Activated CD8-positive, alpha-beta T cell treated with anti-CD3 and anti-CD28 coated beads, Interleukin-2, amount 10 ng/mL, durations not matched to agents 7 days and 5 days (primary cell): ENCODE measurements around the gene LRRC10B. TPM values are rescaled to one million over a fixed set of nuclear protein-coding genes. Genes with fewer than 3 reads are reported as not detected.

Source experiments
- ATAC-seq: fragments of 150-1000 bp; cut with Tn5 transposase; one replicate; pipeline ENCODE4 v1.10.0; 2021; ENCODE audit warnings: moderate library complexity
- CTCF ChIA-PET: fragments of 350-600 bp; sonication (Branson Sonifier 250); formaldehyde crosslinking; loops from one replicate; lab custom pipeline; 2021; ENCODE audit warnings: antibody characterized with exemption; lab: Charles Lee
- POLR2A ChIA-PET: fragments of 350-600 bp; sonication (Branson Sonifier 250); formaldehyde crosslinking; loops from one replicate; lab custom pipeline; 2021; ENCODE audit warnings: antibody characterized with exemption; lab: Charles Lee
- DNase-seq: peaks from one replicate; pipeline ENCODE4 v3.0.0-alpha.2; 2020
- H3K27ac Mint-ChIP-seq: one replicate; pipeline ENCODE4 v1.8.0; 2021; ENCODE audit warnings: mild to moderate bottlenecking, mixed read lengths
- H3K27me3 Mint-ChIP-seq: one replicate; pipeline ENCODE4 v1.8.0; 2021; ENCODE audit warnings: low read depth, mixed read lengths
- H3K36me3 Mint-ChIP-seq: one replicate; pipeline ENCODE4 v1.8.0; 2021; ENCODE audit warnings: low read depth, mixed read lengths
- H3K4me1 Mint-ChIP-seq: one replicate; pipeline ENCODE4 v1.8.0; 2021; ENCODE audit warnings: low read depth, mixed read lengths
- H3K4me3 Mint-ChIP-seq: one replicate; pipeline ENCODE4 v1.8.0; 2021; ENCODE audit warnings: mild to moderate bottlenecking, mixed read lengths
- H3K9me3 Mint-ChIP-seq: one replicate; pipeline ENCODE4 v1.8.0; 2022; ENCODE audit warnings: mixed read lengths; ENCODE audit not compliant: insufficient read depth
- total RNA-seq, 2 experiments: library from RNA; stranded (reverse); gene quantifications; one replicate each; pipeline ENCODE4 v1.2.3, GENCODE V29; 2021

LRRC10B gene
- total RNA-seq, 2 experiments from 2014 or later = not detected

- H3K9me3 Mint-ChIP-seq = no peaks in the 10 kb centered on the region
- ChIA-PET CTCF (interaction anchor here (0.7 to 1.5 kb wide), 2 partner anchors 66 to 77 kb away, joined by 3 to 5 read pairs; no protein-coding TSS in a partner anchor), POLR2A (no interaction called here)
These were observed 3.9 kb downstream of the LRRC10B start for GRCh38 chr11:61512435-61512834.

GRCh38 chr11:61513143-61513765 is 4.7 kb downstream of the LRRC10B start:
- ChIA-PET CTCF (interaction anchor here (1.2 to 2.5 kb wide), 2 partner anchors 31 to 67 kb away, joined by 5 to 12 read pairs; no protein-coding TSS in a partner anchor), POLR2A (interaction anchor here (0.6 kb wide), 1 partner anchor 188 kb away, joined by 4 read pairs; no protein-coding TSS in a partner anchor)
- no peak for DNase-seq
- Mint-ChIP-seq H3K4me1 (peaks cover 7% of the 10 kb centered on the region), H3K27me3 (peaks cover 13% of the 10 kb centered on the region), H3K36me3 (no peaks in the 10 kb centered on the region), H3K9me3 (no peaks in the 10 kb centered on the region), H3K27ac (no peak overlapping the region), H3K4me3 (no peak overlapping the region)
- ATAC-seq = no peak

More at GRCh38 chr11:61512435-61512834, 3.9 kb downstream of the LRRC10B start:
- peaks cover 21% of the 10 kb centered on the region for H3K27me3 Mint-ChIP-seq
- DNase-seq (no peak), ATAC-seq (no peak)
- no peak overlapping the region for H3K4me3 Mint-ChIP-seq
- peaks cover 13% of the 10 kb centered on the region for H3K4me1 Mint-ChIP-seq
- H3K36me3 Mint-ChIP-seq = no peaks in the 10 kb centered on the region
- no peak overlapping the region for H3K27ac Mint-ChIP-seq

GRCh38 chr11:61514050-61514917 is 5.7 kb downstream of the LRRC10B start:
- Mint-ChIP-seq H3K9me3 (no peaks in the 10 kb centered on the region), H3K36me3 (no peaks in the 10 kb centered on the region), H3K4me1 (peaks cover 6% of the 10 kb centered on the region), H3K27me3 (peaks cover 12% of the 10 kb centered on the region), H3K27ac (no peak overlapping the region), H3K4me3 (no peak overlapping the region)
- CTCF ChIA-PET = interaction anchor here (0.7 to 2.5 kb wide), 7 partner anchors 12 to 219 kb away, joined by 3 to 12 read pairs (median 4); no protein-coding TSS in a partner anchor
- ATAC-seq (no peak), DNase-seq (no peak)
- POLR2A ChIA-PET = interaction anchor here (0.6 kb wide), 1 partner anchor 189 kb away, joined by 4 read pairs; no protein-coding TSS in a partner anchor

GRCh38 chr11:61515686-61516085 is 7.1 kb downstream of the LRRC10B start:
- Mint-ChIP-seq H3K27ac (no peak overlapping the region), H3K4me3 (no peak overlapping the region), H3K27me3 (peaks cover 8% of the 10 kb centered on the region), H3K9me3 (no peaks in the 10 kb centered on the region), H3K36me3 (no peaks in the 10 kb centered on the region), H3K4me1 (peaks cover 4% of the 10 kb centered on the region)
- ATAC-seq = no peak
- DNase-seq = no peak
- POLR2A ChIA-PET = no interaction called here
- CTCF ChIA-PET = interaction anchor here (1.2 to 4.2 kb wide), 10 partner anchors 8 to 180 kb away, joined by 3 to 115 read pairs (median 16); partner anchors contain the start of gene LRRC10B

- POLR2A ChIA-PET = no interaction called here
- CTCF ChIA-PET = interaction anchor here (0.6 to 4.2 kb wide), 34 partner anchors 9 to 1238 kb away, joined by 3 to 115 read pairs (median 6); partner anchors contain the start of genes LRRC10B and ZBTB3
These were observed 7.6 kb downstream of the LRRC10B start for GRCh38 chr11:61516191-61516590.

GRCh38 chr11:61516675-61517572 is 8.4 kb downstream of the LRRC10B start:
- Mint-ChIP-seq H3K36me3 (no peaks in the 10 kb centered on the region), H3K27ac (no peak overlapping the region), H3K27me3 (no peaks in the 10 kb centered on the region), H3K4me1 (peaks cover 4% of the 10 kb centered on the region), H3K9me3 (no peaks in the 10 kb centered on the region), H3K4me3 (no peak overlapping the region)
- ATAC-seq = peak; percentile 66
- DNase-seq = peak; percentile 65
- ChIA-PET CTCF (interaction anchor here (0.6 to 4.2 kb wide), 38 partner anchors 10 to 1237 kb away, joined by 3 to 115 read pairs (median 5); partner anchors contain the start of genes LRRC10B and ZBTB3), POLR2A (interaction anchor here (1.2 kb wide), 1 partner anchor 40 kb away, joined by 4 read pairs; no protein-coding TSS in a partner anchor)

More at GRCh38 chr11:61516191-61516590, 7.6 kb downstream of the LRRC10B start:
- Mint-ChIP-seq H3K4me3 (no peak overlapping the region), H3K4me1 (peaks cover 4% of the 10 kb centered on the region), H3K27me3 (peaks cover 4% of the 10 kb centered on the region), H3K36me3 (no peaks in the 10 kb centered on the region), H3K27ac (no peak overlapping the region), H3K9me3 (no peaks in the 10 kb centered on the region)
- DNase-seq = no peak
- no peak for ATAC-seq

- no peak for ATAC-seq
- no peaks in the 10 kb centered on the region for H3K36me3 Mint-ChIP-seq
- CTCF ChIA-PET = interaction anchor here (1.7 to 4.2 kb wide), 13 partner anchors 11 to 182 kb away, joined by 3 to 115 read pairs (median 17); partner anchors contain the start of gene LRRC10B
- no peak overlapping the region for H3K27ac Mint-ChIP-seq
- H3K4me3 Mint-ChIP-seq = no peak overlapping the region
- no peaks in the 10 kb centered on the region for H3K27me3 Mint-ChIP-seq
- DNase-seq = no peak
- POLR2A ChIA-PET = interaction anchor here (1.2 kb wide), 1 partner anchor 41 kb away, joined by 4 read pairs; no protein-coding TSS in a partner anchor
- H3K4me1 Mint-ChIP-seq = peaks cover 4% of the 10 kb centered on the region
- H3K9me3 Mint-ChIP-seq = no peaks in the 10 kb centered on the region
These were observed 9.7 kb downstream of the LRRC10B start for GRCh38 chr11:61518032-61518795.

- Mint-ChIP-seq H3K4me1 (no peaks in the 10 kb centered on the region), H3K4me3 (no peak overlapping the region)
- DNase-seq = no peak
These were observed 14.3 kb downstream of the LRRC10B start for GRCh38 chr11:61522881-61523280.

GRCh38 chr11:61524446-61524845 is 15.9 kb downstream of the LRRC10B start:
- ATAC-seq (no peak), DNase-seq (no peak)
- peaks cover 6% of the 10 kb centered on the region for H3K27me3 Mint-ChIP-seq
- POLR2A ChIA-PET = no interaction called here
- H3K9me3 Mint-ChIP-seq = no peaks in the 10 kb centered on the region
- no peaks in the 10 kb centered on the region for H3K4me1 Mint-ChIP-seq
- H3K36me3 Mint-ChIP-seq = no peaks in the 10 kb centered on the region
- CTCF ChIA-PET = no interaction called here
- no peak overlapping the region for H3K27ac Mint-ChIP-seq
- H3K4me3 Mint-ChIP-seq = no peak overlapping the region

More at GRCh38 chr11:61522881-61523280, 14.3 kb downstream of the LRRC10B start:
- Mint-ChIP-seq H3K27me3 (peaks cover 6% of the 10 kb centered on the region), H3K27ac (no peak overlapping the region), H3K9me3 (no peaks in the 10 kb centered on the region), H3K36me3 (no peaks in the 10 kb centered on the region)
- CTCF ChIA-PET = no interaction called here
- POLR2A ChIA-PET = no interaction called here
- ATAC-seq = no peak

GRCh38 chr11:61524963-61525587 is 16.5 kb downstream of the LRRC10B start:
- DNase-seq (no peak), ATAC-seq (no peak)
- ChIA-PET POLR2A (no interaction called here), CTCF (interaction anchor here (1.1 to 1.8 kb wide), 4 partner anchors 10 to 79 kb away, joined by 4 to 5 read pairs (median 4); no protein-coding TSS in a partner anchor)
- Mint-ChIP-seq H3K4me1 (no peaks in the 10 kb centered on the region), H3K9me3 (no peaks in the 10 kb centered on the region), H3K27ac (no peak overlapping the region), H3K27me3 (peaks cover 6% of the 10 kb centered on the region), H3K36me3 (no peaks in the 10 kb centered on the region), H3K4me3 (no peak overlapping the region)
